PC-9 (cell line): Measurements from ENCODE around the gene MBOAT2.

Experiments
- EZH2 ChIP-seq: fragments of 200-600 bp; sonication (generic); IDR thresholded peaks from 2 replicates; pipeline ENCODE4 v1.8.0; 2017; ENCODE audit warnings: antibody characterized with exemption, low read depth
- TF ChIP-seq, protein P1 (sequence below): fragments of 200-600 bp; sonication (generic); conservative IDR thresholded peaks from 2 replicates; pipeline ENCODE4 v1.6.1; 2017; ENCODE audit warnings: mixed run types, antibody characterized with exemption, mild to moderate bottlenecking, moderate library complexity

DNA sequence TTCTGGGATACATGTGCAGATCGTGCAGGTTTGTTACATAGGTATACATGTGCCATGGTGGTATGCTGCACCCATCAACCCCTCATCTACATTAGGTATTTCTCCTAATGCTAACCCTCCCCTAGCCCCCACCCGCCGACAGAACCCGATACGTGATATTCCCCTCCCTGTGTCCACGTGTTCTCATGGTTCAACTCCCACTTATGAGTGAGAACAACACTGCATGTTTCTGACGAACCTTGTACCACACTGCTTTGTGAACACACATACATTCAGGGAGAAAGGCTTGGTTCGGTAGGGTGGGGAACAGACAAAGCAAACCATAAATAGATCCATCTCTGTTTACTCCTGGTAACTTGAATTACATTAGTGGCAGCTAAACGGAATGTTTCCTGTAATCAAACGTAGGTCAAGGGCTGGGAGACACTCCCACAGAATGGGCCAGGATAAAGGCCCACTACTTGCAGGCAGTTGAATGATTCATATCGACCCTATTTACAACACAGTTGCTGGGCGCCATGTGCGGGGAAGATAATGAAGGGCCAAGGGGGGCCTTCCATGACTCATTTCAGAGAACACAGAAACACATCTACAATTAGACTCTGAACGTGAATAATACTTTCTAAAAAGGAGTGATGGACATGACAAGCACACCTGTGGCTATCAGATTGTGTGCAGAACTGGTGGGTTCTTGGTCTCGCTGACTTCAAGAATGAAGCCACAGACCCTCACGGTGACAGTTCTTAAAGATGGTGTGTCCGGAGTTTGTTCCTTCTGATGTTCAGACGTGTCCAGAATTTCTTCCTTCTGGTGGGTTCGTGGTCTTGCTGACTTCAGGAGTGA lies 109.3 kb downstream of the MBOAT2 start:
- TF ChIP-seq, protein P1, sequence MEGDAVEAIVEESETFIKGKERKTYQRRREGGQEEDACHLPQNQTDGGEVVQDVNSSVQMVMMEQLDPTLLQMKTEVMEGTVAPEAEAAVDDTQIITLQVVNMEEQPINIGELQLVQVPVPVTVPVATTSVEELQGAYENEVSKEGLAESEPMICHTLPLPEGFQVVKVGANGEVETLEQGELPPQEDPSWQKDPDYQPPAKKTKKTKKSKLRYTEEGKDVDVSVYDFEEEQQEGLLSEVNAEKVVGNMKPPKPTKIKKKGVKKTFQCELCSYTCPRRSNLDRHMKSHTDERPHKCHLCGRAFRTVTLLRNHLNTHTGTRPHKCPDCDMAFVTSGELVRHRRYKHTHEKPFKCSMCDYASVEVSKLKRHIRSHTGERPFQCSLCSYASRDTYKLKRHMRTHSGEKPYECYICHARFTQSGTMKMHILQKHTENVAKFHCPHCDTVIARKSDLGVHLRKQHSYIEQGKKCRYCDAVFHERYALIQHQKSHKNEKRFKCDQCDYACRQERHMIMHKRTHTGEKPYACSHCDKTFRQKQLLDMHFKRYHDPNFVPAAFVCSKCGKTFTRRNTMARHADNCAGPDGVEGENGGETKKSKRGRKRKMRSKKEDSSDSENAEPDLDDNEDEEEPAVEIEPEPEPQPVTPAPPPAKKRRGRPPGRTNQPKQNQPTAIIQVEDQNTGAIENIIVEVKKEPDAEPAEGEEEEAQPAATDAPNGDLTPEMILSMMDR = no peak
- no peak for TF ChIP-seq EZH2
